Cardiac fibroblast (primary cell): ENCODE results near the gene CDKAL1.
"Not testable (repeated sequence)": the region's sequence is repeated elsewhere in the genome, so short reads cannot be mapped to it uniquely, and the experiment has no call there.

Experiments used
- DNase-seq, 2 donors: peaks; one replicate each; pipeline versions ENCODE4 v3.0.0 to v3.0.0-alpha.2; 2010; ENCODE audit warnings: low read depth in 2 of 2
- H3K4me3 ChIP-seq, 2 donors: replicated peaks in 1 of 2; 1 replicate in 1 of 2; 2 replicates in 1 of 2; pipeline ENCODE4 v1.5.1; 2011; ENCODE audit warnings: low read depth in 2 of 2, low read length in 2 of 2, mild to moderate bottlenecking in 2 of 2, moderate library complexity in 1 of 2
- CTCF ChIP-seq: IDR thresholded peaks from one replicate; pipeline ENCODE4 v1.5.1; 2011; ENCODE audit warnings: low read depth, mild to moderate bottlenecking, low read length, inconsistent platforms

The CDKAL1 gene

GRCh38 chr6:21048047-21048446 lies 513.8 kb downstream of the CDKAL1 start:
- no peak overlapping the region for H3K4me3 ChIP-seq
- DNase-seq, result no peak
- no peak for TF ChIP-seq CTCF

GRCh38 chr6:21049148-21049547 lies 514.9 kb downstream of the CDKAL1 start:
- no peak overlapping the region for H3K4me3 ChIP-seq
- no peak for DNase-seq
- TF ChIP-seq CTCF, result no peak

- no peak for TF ChIP-seq CTCF
- peak; percentile 36 to 46 for DNase-seq
- H3K4me3 ChIP-seq, result no peak overlapping the region
Observed at GRCh38 chr6:21049572-21049971, 515.3 kb downstream of the CDKAL1 start.

GRCh38 chr6:21050935-21051334 lies 516.7 kb downstream of the CDKAL1 start:
- no peak for DNase-seq
- no peak overlapping the region for H3K4me3 ChIP-seq
- TF ChIP-seq CTCF, result no peak

GRCh38 chr6:21051777-21052176 lies 517.5 kb downstream of the CDKAL1 start:
- H3K4me3 ChIP-seq, result no peak overlapping the region
- no peak for TF ChIP-seq CTCF
- DNase-seq, result no peak

- no peak overlapping the region for H3K4me3 ChIP-seq
- no peak for TF ChIP-seq CTCF
- DNase-seq, result peak; percentile 28 to 51
Observed at GRCh38 chr6:21053612-21054011, 519.4 kb downstream of the CDKAL1 start.

GRCh38 chr6:21055480-21055879 lies 521.2 kb downstream of the CDKAL1 start:
- not testable (repeated sequence) for DNase-seq, H3K4me3 ChIP-seq

- no peak for DNase-seq
- H3K4me3 ChIP-seq, result no peak overlapping the region
- TF ChIP-seq CTCF, result no peak
Observed at GRCh38 chr6:21061892-21062291, 527.6 kb downstream of the CDKAL1 start.
